Neuronal stem cell (in vitro differentiated cells): ENCODE results near the gene DUOXA2.

Experiments
- DNase-seq: peaks from one replicate; pipeline ENCODE4 v3.0.0-alpha.2; 2013; ENCODE audit warnings: low spot score
- H2AFZ ChIP-seq: one replicate; pipeline ENCODE4 v1.6.1; 2013; ENCODE audit warnings: mild to moderate bottlenecking, low read length, inconsistent platforms
- H2AK5ac ChIP-seq: 2 replicates; pipeline ENCODE4 v1.6.1; 2013; ENCODE audit warnings: low read depth, mild to moderate bottlenecking, inconsistent platforms, low read length, moderate library complexity, mixed read lengths
- H2BK120ac ChIP-seq: 2 replicates; pipeline ENCODE4 v1.6.1; 2013; ENCODE audit warnings: low read depth, mild to moderate bottlenecking, inconsistent platforms, low read length, moderate library complexity, mixed read lengths
- H2BK12ac ChIP-seq: one replicate; pipeline ENCODE4 v1.6.1; 2013; ENCODE audit warnings: low read length, inconsistent platforms
- H2BK15ac ChIP-seq: 2 replicates; pipeline ENCODE4 v1.6.1; 2013; ENCODE audit warnings: mild to moderate bottlenecking, low read length, inconsistent platforms, mixed read lengths
- H2BK5ac ChIP-seq: one replicate; pipeline ENCODE4 v1.6.1; 2013; ENCODE audit warnings: inconsistent platforms, mild to moderate bottlenecking, low read length, moderate library complexity
- H3K14ac ChIP-seq: one replicate; pipeline ENCODE4 v1.6.1; 2013; ENCODE audit warnings: low read length, inconsistent platforms
- H3K18ac ChIP-seq: 2 replicates; pipeline ENCODE4 v1.6.1; 2013; ENCODE audit warnings: low read length, inconsistent platforms
- H3K23ac ChIP-seq: 2 replicates; pipeline ENCODE4 v1.6.1; 2013; ENCODE audit warnings: low read depth, mild to moderate bottlenecking, mixed read lengths, low read length, inconsistent platforms; ENCODE audit not compliant: poor library complexity
- H3K27ac ChIP-seq: replicated peaks from 3 replicates; pipeline ENCODE4 v1.5.1; 2013; ENCODE audit warnings: low read length, inconsistent platforms
- H3K27me3 ChIP-seq, 3 experiments: 2 replicates each; pipeline ENCODE4 v1.6.1; 2013; ENCODE audit warnings: low read length in 3 of 3, mild to moderate bottlenecking in 2 of 3, inconsistent platforms in 1 of 3, low read depth in 1 of 3, mixed read lengths in 1 of 3, moderate library complexity in 1 of 3; ENCODE audit not compliant: control insufficient read depth in 3 of 3, insufficient read depth in 3 of 3
- H3K36me3 ChIP-seq, 2 donors: replicated peaks in 1 of 2; 2 replicates each; pipeline ENCODE4 v1.6.1; 2013; ENCODE audit warnings: low read length in 2 of 2; ENCODE audit not compliant: control insufficient read depth in 2 of 2, insufficient read depth in 2 of 2
- H3K4ac ChIP-seq: 2 replicates; pipeline ENCODE4 v1.6.1; 2013; ENCODE audit warnings: inconsistent platforms, mild to moderate bottlenecking, low read length, moderate library complexity
- H3K4me1 ChIP-seq, 2 donors: 1 replicate in 1 of 2; 2 replicates in 1 of 2; pipeline ENCODE4 v1.6.1; 2013; ENCODE audit warnings: low read length in 2 of 2, low read depth in 1 of 2; ENCODE audit not compliant: control insufficient read depth in 2 of 2, insufficient read depth in 1 of 2
- H3K4me2 ChIP-seq: one replicate; pipeline ENCODE4 v1.6.1; 2013; ENCODE audit warnings: mild to moderate bottlenecking, low read length, inconsistent platforms; ENCODE audit not compliant: insufficient read depth, poor library complexity, severe bottlenecking
- H3K4me3 ChIP-seq, 2 donors: 2 replicates each; pipeline ENCODE4 v1.5.1; 2013; ENCODE audit warnings: low read length in 2 of 2, mild to moderate bottlenecking in 2 of 2, inconsistent platforms in 1 of 2, moderate library complexity in 1 of 2
- H3K79me1 ChIP-seq: one replicate; pipeline ENCODE4 v1.6.1; 2013; ENCODE audit warnings: low read depth, mild to moderate bottlenecking, inconsistent platforms, low read length, moderate library complexity
- H3K9ac ChIP-seq: one replicate; pipeline ENCODE4 v1.6.1; 2013; ENCODE audit warnings: mild to moderate bottlenecking, low read depth, low read length, inconsistent platforms; ENCODE audit not compliant: poor library complexity
- H3K9me3 ChIP-seq, 2 donors: replicated peaks in 1 of 2; 2 replicates each; pipeline versions ENCODE3 to v1.6.1; 2013; ENCODE audit warnings: low read length in 2 of 2, mild to moderate bottlenecking in 2 of 2, inconsistent platforms in 1 of 2, low read depth in 1 of 2, mixed read lengths in 1 of 2, moderate library complexity in 1 of 2; ENCODE audit not compliant: control insufficient read depth in 2 of 2, insufficient read depth in 1 of 2
- H4K8ac ChIP-seq: one replicate; pipeline ENCODE4 v1.6.1; 2013; ENCODE audit warnings: low read depth, mild to moderate bottlenecking, inconsistent platforms, low read length, moderate library complexity
- H4K91ac ChIP-seq: one replicate; pipeline ENCODE4 v1.6.1; 2013; ENCODE audit warnings: low read length, low read depth, mild to moderate bottlenecking, inconsistent platforms; ENCODE audit not compliant: poor library complexity
- WGBS, 2 donors: extraction: QIAGEN DNeasy Blood & Tissue Kit; methylation state at CpG; one replicate each; pipeline ENCODE4 v1.1.7; 2013; ENCODE audit warnings: missing lambda C conversion rate in 2 of 2, mixed read lengths in 1 of 2; ENCODE audit not compliant: insufficient read length in 2 of 2, insufficient replicate concordance in 1 of 2; ENCODE audit errors: extremely low coverage in 2 of 2; 5-methylcytosine and 5-hydroxymethylcytosine counted together

Gene DUOXA2

DNA sequence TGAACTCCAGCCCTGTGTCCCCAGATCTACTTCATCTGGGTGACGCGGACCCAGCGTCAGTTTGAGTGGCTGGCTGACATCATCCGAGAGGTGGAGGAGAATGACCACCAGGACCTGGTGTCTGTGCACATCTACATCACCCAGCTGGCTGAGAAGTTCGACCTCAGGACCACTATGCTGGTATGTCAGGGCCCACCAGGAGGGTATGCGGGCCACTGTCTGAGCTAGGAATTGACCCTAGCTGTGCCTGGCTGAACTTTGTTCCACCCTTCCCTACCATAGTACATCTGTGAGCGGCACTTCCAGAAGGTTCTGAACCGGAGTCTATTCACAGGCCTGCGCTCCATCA is 49.4 kb downstream of the DUOXA2 start:
- no peak overlapping the region for H3K4ac ChIP-seq

DNA sequence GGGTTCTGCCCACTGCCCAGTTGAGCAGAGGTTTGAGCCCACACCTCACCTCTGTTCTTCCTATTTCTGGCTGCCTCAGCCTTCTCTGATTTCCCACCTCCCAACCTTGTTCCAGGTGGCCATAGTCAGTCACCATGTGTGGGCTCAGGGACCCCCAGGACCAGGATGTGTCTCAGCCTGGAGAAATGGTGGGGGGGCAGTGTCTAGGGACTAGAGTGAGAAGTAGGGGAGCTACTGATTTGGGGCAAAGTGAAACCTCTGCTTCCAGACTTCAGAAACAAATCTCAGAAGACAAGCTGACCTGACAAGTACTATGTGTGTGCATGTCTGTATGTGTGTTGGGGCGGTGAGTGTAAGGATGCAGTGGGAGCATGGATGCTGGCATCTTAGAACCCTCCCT is 50.8 kb downstream of the DUOXA2 start:
- Histone ChIP-seq H3K4me1 (peaks cover 3 to 13% of the 10 kb centered on the region in 2 donors), H2AK5ac (no peak overlapping the region), H3K27ac (no peak overlapping the region), H4K91ac (no peak overlapping the region), H2BK15ac (no peak overlapping the region), H3K4me3 (no peak overlapping the region), H3K79me1 (peaks cover 1% of the 10 kb centered on the region), H3K27me3 (no peaks in the 10 kb centered on the region), H3K23ac (no peak overlapping the region), H3K9me3 (no peaks in the 10 kb centered on the region), H2AFZ (no peak overlapping the region), H3K4ac (no peak overlapping the region), H3K9ac (peak overlapping the region; percentile 7), H2BK12ac (no peak overlapping the region), H3K36me3 (peaks cover 0 to 13% of the 10 kb centered on the region in 2 donors), H2BK120ac (no peak overlapping the region), H4K8ac (no peak overlapping the region), H3K18ac (no peak overlapping the region), H2BK5ac (no peak overlapping the region), H3K4me2 (no peak overlapping the region), H3K14ac (no peak overlapping the region)
- WGBS, 2 donors = no CpG with 5 or more reads among the region's 1 CpG
- no peak for DNase-seq

More for the DNA sequence above, 49.4 kb downstream of the DUOXA2 start:
- Histone ChIP-seq H3K23ac (peak overlapping the region; percentile 16), H3K4me2 (no peak overlapping the region), H3K9me3 (no peaks in the 10 kb centered on the region), H2BK120ac (no peak overlapping the region), H3K9ac (peak overlapping the region; percentile 61), H4K8ac (no peak overlapping the region), H3K4me1 (peaks cover 3 to 13% of the 10 kb centered on the region in 2 donors), H3K14ac (no peak overlapping the region), H2BK15ac (no peak overlapping the region), H2AK5ac (peak overlapping the region; percentile 27), H3K27me3 (no peaks in the 10 kb centered on the region), H2BK5ac (no peak overlapping the region), H3K4me3 (no peak overlapping the region), H3K79me1 (peaks cover 1% of the 10 kb centered on the region), H3K27ac (no peak overlapping the region), H3K36me3 (peaks cover 0 to 9% of the 10 kb centered on the region in 2 donors), H3K18ac (peak overlapping the region; percentile 33), H2AFZ (no peak overlapping the region), H4K91ac (no peak overlapping the region), H2BK12ac (peak overlapping the region; percentile 43)
- no peak for DNase-seq
- no CpG with 5 or more reads among the region's 9 CpGs for whole genome bisulfite sequencing, 2 donors

- Histone ChIP-seq H3K18ac (no peak overlapping the region), H3K9me3 (no peaks in the 10 kb centered on the region), H3K79me1 (peaks cover 1% of the 10 kb centered on the region), H2BK12ac (no peak overlapping the region), H3K36me3 (peaks cover 0 to 16% of the 10 kb centered on the region in 2 donors), H2AK5ac (peak overlapping the region; percentile 49), H3K4me2 (no peak overlapping the region), H3K4ac (no peak overlapping the region), H3K27me3 (no peaks in the 10 kb centered on the region), H3K4me1 (peaks cover 3 to 13% of the 10 kb centered on the region in 2 donors), H3K23ac (no peak overlapping the region), H2BK5ac (no peak overlapping the region), H2BK120ac (no peak overlapping the region), H4K91ac (no peak overlapping the region), H2BK15ac (no peak overlapping the region), H2AFZ (no peak overlapping the region), H3K27ac (no peak overlapping the region), H3K9ac (no peak overlapping the region), H4K8ac (no peak overlapping the region), H3K4me3 (no peak overlapping the region), H3K14ac (no peak overlapping the region)
- no peak for DNase-seq
- WGBS, 2 donors = no CpG with 5 or more reads among the region's 5 CpGs
These were observed 51.4 kb downstream of the DUOXA2 start for GRCh38 chr15:45165536-45165935.

DNA sequence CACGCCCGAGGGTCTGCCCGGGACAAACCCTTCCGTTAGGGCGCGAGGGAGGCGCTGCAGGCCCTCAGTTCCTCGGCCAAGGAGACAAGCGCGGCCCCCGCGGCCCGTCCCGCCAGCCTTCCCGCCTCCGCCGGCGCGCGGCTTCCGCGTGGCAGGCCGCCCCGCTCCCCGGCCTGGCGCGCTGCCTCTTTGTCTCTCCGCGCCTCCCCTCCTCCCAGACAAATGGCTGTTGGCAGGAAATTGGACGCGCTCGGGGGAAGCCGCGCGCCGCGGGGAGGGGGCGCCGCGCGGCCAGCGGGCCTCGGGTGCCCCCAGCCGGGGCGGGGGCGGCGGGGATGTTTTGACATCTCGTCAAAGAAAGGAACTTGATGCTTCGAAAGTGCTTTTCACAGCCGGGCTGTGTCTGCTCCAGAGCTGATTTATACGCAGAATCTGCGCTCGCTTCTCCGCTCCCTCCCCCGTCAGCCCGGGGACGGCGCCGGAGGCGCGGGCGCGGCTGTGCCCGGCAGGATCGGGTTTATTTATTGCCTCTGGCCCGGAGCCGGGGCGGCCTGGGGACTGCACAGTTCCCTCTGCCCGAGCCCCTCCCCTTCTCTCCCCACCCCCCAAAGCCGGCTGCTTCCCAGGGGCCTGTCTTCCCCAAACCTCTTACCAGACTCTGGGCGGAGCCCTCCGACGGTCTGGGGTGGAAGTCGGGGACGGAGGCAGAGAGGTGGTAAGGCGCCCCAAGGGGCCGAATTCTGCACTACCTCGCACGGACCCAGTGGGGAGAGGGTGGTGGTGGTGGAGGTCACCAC is 52.9 kb downstream of the DUOXA2 start:
- Histone ChIP-seq H4K91ac (peak overlapping the region; percentile 89), H3K4me2 (peak overlapping the region; percentile 89), H2AK5ac (peak overlapping the region; percentile 60), H2BK120ac (no peak overlapping the region), H3K18ac (peak overlapping the region; percentile 93), H3K4me3 (peak overlapping the region; percentile 47 to 77), H3K9ac (peak overlapping the region; percentile 86), H3K27me3 (no peaks in the 10 kb centered on the region), H4K8ac (peak overlapping the region; percentile 83), H3K14ac (peak overlapping the region; percentile 82), H3K79me1 (peaks cover 1% of the 10 kb centered on the region), H3K23ac (peak overlapping the region; percentile 86), H3K27ac (peak overlapping the region; percentile 97), H3K4me1 (peaks cover 3 to 13% of the 10 kb centered on the region in 2 donors), H3K9me3 (no peaks in the 10 kb centered on the region), H2BK12ac (no peak overlapping the region), H3K4ac (no peak overlapping the region), H2BK15ac (no peak overlapping the region), H3K36me3 (peaks cover 11 to 30% of the 10 kb centered on the region in 2 donors), H2AFZ (peak overlapping the region; percentile 81), H2BK5ac (peak overlapping the region; percentile 58)
- WGBS, 2 donors = no CpG with 5 or more reads among the region's 79 CpGs
- peak; percentile 77 for DNase-seq
